IMR-90 (cell line): ENCODE measurements around the gene ANKRD33B.

Experiments used
- CEBPB ChIP-seq: IDR thresholded peaks from 2 replicates; pipeline ENCODE4 v1.6.1; 2012; ENCODE audit warnings: low read depth, low read length, improper control_type of control experiment
- CTCF ChIP-seq: conservative IDR thresholded peaks from 2 replicates; pipeline ENCODE4 v1.5.1; 2012; ENCODE audit warnings: mild to moderate bottlenecking, low read depth, low read length, improper control_type of control experiment
- ELK1 ChIP-seq: fragments of 150-350 bp; IDR thresholded peaks from 2 replicates; pipeline ENCODE4 v1.6.1; 2016; ENCODE audit warnings: low read depth, mild to moderate bottlenecking, low read length, moderate library complexity, borderline replicate concordance
- FOS ChIP-seq: fragments of 150-350 bp; IDR thresholded peaks from 2 replicates; pipeline ENCODE4 v1.6.1; 2016; ENCODE audit warnings: low read depth, low read length
- MAFK ChIP-seq: IDR thresholded peaks from 2 replicates; pipeline ENCODE4 v1.6.1; 2012; ENCODE audit warnings: low read depth, low read length, improper control_type of control experiment
- MAZ ChIP-seq: IDR thresholded peaks from 2 replicates; pipeline ENCODE4 v1.6.1; 2012; ENCODE audit warnings: low read depth, mild to moderate bottlenecking, low read length, improper control_type of control experiment, moderate library complexity, borderline replicate concordance
- POLR2A ChIP-seq: IDR thresholded peaks from 2 replicates; pipeline ENCODE4 v1.6.1; 2012; ENCODE audit warnings: mild to moderate bottlenecking, low read depth, low read length
- RAD21 ChIP-seq: IDR thresholded peaks from 2 replicates; pipeline ENCODE4 v1.6.1; 2012; ENCODE audit warnings: low read length, improper control_type of control experiment
- RCOR1 ChIP-seq: IDR thresholded peaks from 2 replicates; pipeline ENCODE4 v1.6.1; 2012; ENCODE audit warnings: mild to moderate bottlenecking, low read length, improper control_type of control experiment; ENCODE audit not compliant: insufficient replicate concordance
- USF2 ChIP-seq: fragments of 150-350 bp; IDR thresholded peaks from 2 replicates; pipeline ENCODE4 v1.6.1; 2017; ENCODE audit warnings: mild to moderate bottlenecking, antibody characterized with exemption, low read length, low read depth

- TF ChIP-seq CTCF: no peak
- no peak for TF ChIP-seq POLR2A
- no peak for TF ChIP-seq RAD21
- no peak for TF ChIP-seq RCOR1
- TF ChIP-seq MAZ: no peak
- TF ChIP-seq USF2: no peak
- no peak for TF ChIP-seq FOS
- TF ChIP-seq ELK1: no peak
- no peak for TF ChIP-seq CEBPB
- no peak for TF ChIP-seq MAFK
These were observed 85.2 kb downstream of the ANKRD33B start for GRCh38 chr5:10648806-10649665.
